ENCODE results near the gene NALF2. TPM values are rescaled to one million over a fixed set of nuclear protein-coding genes. Genes with fewer than 3 reads are reported as not detected.

NALF2 gene
- total and polyA plus RNA-seq, 4 experiments from 2014 or later = 0.07 TPM; not detected in 3

DNA sequence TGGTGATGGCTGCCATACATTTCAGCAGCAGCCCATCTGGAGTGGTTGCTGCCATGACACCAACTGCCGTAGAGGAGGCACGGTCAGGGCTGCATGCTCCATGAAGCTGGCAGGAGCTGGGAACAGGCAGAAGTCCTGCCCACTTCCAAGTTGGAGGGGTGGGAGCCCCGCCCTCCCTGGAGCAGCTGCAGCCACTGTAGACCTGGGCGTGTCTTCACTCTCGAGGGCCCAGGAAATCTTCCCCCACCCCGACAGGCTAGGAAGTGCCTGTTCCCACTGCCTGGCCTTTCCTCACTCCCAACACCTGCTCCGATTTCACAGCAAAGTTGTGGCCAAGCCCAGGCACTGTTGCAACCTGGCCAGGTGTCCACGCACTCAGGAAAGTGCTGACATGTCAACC, 42.3 kb downstream of the NALF2 start:
- Histone ChIP-seq H3K9me3 (ENCODE audit: control insufficient read depth in 1 of 2, low read length in 2 of 2) (no peaks in the 10 kb centered on the region), H3K27me3 (ENCODE audit: insufficient read depth, low read length) (no peaks in the 10 kb centered on the region), H3K4me1 (ENCODE audit: insufficient read depth, low read length) (no peaks in the 10 kb centered on the region), H3K4me3 (ENCODE audit: low read length in 2 of 2) (no peak overlapping the region), H3K36me3 (ENCODE audit: insufficient read depth, low read length) (no peaks in the 10 kb centered on the region), H3K27ac (ENCODE audit: low read depth, low read length) (no peak overlapping the region)
- Mint-ChIP-seq H3K4me1 (no peaks in the 10 kb centered on the region), H3K27ac (no peak overlapping the region), H3K9me3 (peaks cover 0 to 7% (median 0%) of the 10 kb centered on the region in 8 donors), H3K36me3 (no peaks in the 10 kb centered on the region), H3K4me3 (no peak overlapping the region), H3K27me3 (peaks cover 0 to 1% of the 10 kb centered on the region in 2 donors)
- intact Hi-C loops (cut with micrococcal nuclease) = no loop called here
- ChIA-PET POLR2A (ENCODE audit: partially characterized antibody) (no interaction called here), CTCF (ENCODE audit: partially characterized antibody) (no interaction called here)
- no peak for DNase-seq

GRCh38 chrX:69546978-69547377, 42.9 kb downstream of the NALF2 start:
- Mint-ChIP-seq H3K36me3 (no peaks in the 10 kb centered on the region), H3K4me3 (no peak overlapping the region), H3K27me3 (peaks cover 0 to 1% of the 10 kb centered on the region in 2 donors), H3K4me1 (no peaks in the 10 kb centered on the region), H3K9me3 (peaks cover 0 to 7% (median 0%) of the 10 kb centered on the region in 8 donors), H3K27ac (no peak overlapping the region)
- Histone ChIP-seq H3K4me3 (ENCODE audit: low read length in 2 of 2) (no peak overlapping the region), H3K27me3 (ENCODE audit: insufficient read depth, low read length) (no peaks in the 10 kb centered on the region), H3K9me3 (ENCODE audit: control insufficient read depth in 1 of 2, low read length in 2 of 2) (no peaks in the 10 kb centered on the region), H3K36me3 (ENCODE audit: insufficient read depth, low read length) (no peaks in the 10 kb centered on the region), H3K27ac (ENCODE audit: low read depth, low read length) (no peak overlapping the region), H3K4me1 (ENCODE audit: insufficient read depth, low read length) (no peaks in the 10 kb centered on the region)
- intact Hi-C loops (cut with micrococcal nuclease) = no loop called here
- ChIA-PET POLR2A (ENCODE audit: partially characterized antibody) (no interaction called here), CTCF (ENCODE audit: partially characterized antibody) (no interaction called here)
- no peak for DNase-seq

- Mint-ChIP-seq H3K4me1 (no peaks in the 10 kb centered on the region), H3K36me3 (no peaks in the 10 kb centered on the region), H3K4me3 (no peak overlapping the region), H3K27ac (no peak overlapping the region), H3K27me3 (peaks cover 0 to 3% of the 10 kb centered on the region in 2 donors), H3K9me3 (no peaks in the 10 kb centered on the region)
- no peaks in the 10 kb centered on the region for H3K27me3 ChIP-seq (ENCODE audit: insufficient read depth, low read length)
- no peaks in the 10 kb centered on the region for H3K4me1 ChIP-seq (ENCODE audit: insufficient read depth, low read length)
- no peak overlapping the region for H3K27ac ChIP-seq (ENCODE audit: low read depth, low read length)
- DNase-seq = no peak
- no peaks in the 10 kb centered on the region for H3K9me3 ChIP-seq (ENCODE audit: control insufficient read depth in 1 of 2, low read length in 2 of 2)
- intact Hi-C loops (cut with micrococcal nuclease) = no loop called here
- H3K4me3 ChIP-seq (ENCODE audit: low read length in 2 of 2) = no peak overlapping the region
- no peaks in the 10 kb centered on the region for H3K36me3 ChIP-seq (ENCODE audit: insufficient read depth, low read length)
- CTCF ChIA-PET (ENCODE audit: partially characterized antibody) = no interaction called here
- POLR2A ChIA-PET (ENCODE audit: partially characterized antibody) = no interaction called here
Measured at GRCh38 chrX:69551421-69552009, 47.4 kb downstream of the NALF2 start.

DNA sequence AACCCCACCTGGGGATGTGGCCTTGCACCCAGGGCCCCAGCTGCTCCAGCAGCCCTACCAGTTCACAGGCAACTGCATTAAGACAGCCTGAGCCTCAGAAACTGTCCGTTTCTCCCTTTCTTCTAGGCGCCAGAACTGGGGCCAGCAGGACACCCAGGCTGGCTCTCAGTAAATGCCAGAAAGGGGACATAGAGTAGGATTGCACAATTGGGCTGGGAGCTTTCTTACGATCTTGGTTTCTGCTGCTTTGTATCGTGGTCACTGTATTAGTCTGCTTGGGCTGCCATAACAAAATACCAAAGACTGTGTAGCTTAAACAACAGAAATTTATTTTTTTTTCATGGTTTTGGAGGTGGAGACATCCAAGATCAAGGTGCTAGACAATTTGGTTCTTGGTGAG, 48.4 kb downstream of the NALF2 start:
- Mint-ChIP-seq H3K4me1 (no peaks in the 10 kb centered on the region), H3K36me3 (no peaks in the 10 kb centered on the region), H3K9me3 (no peaks in the 10 kb centered on the region), H3K27me3 (peaks cover 0 to 3% of the 10 kb centered on the region in 2 donors), H3K27ac (no peak overlapping the region), H3K4me3 (no peak overlapping the region)
- H3K9me3 ChIP-seq (ENCODE audit: control insufficient read depth in 1 of 2, low read length in 2 of 2) = no peaks in the 10 kb centered on the region
- H3K27ac ChIP-seq (ENCODE audit: low read depth, low read length) = no peak overlapping the region
- no peaks in the 10 kb centered on the region for H3K4me1 ChIP-seq (ENCODE audit: insufficient read depth, low read length)
- POLR2A ChIA-PET (ENCODE audit: partially characterized antibody) = no interaction called here
- intact Hi-C loops (cut with micrococcal nuclease) = no loop called here
- H3K36me3 ChIP-seq (ENCODE audit: insufficient read depth, low read length) = no peaks in the 10 kb centered on the region
- CTCF ChIA-PET (ENCODE audit: partially characterized antibody) = no interaction called here
- DNase-seq = no peak
- H3K4me3 ChIP-seq (ENCODE audit: low read length in 2 of 2) = no peak overlapping the region
- H3K27me3 ChIP-seq (ENCODE audit: insufficient read depth, low read length) = no peaks in the 10 kb centered on the region

Other genes starting within 250 kb of the NALF2 start
- gene EDA, start 111.8 kb downstream of the NALF2 start, total RNA-seq = 1 to 10 TPM; 2.8 to 4.0 TPM
- gene EDA, start 111.8 kb downstream of the NALF2 start, polyA plus RNA-seq = 1 to 10 TPM in 1 of 2 donors, under 1 TPM in 1; 0.69 to 2.9 TPM